Limb (tissue), 2 donors: ENCODE data around the gene S1PR2.
A peak's percentile ranks its signal among the peaks of the same experiment; 100 is the strongest.
"Not testable (repeated sequence)": the region's sequence is repeated elsewhere in the genome, so short reads cannot be mapped to it uniquely, and the experiment has no call there.

Experiments used
- DNase-seq, 2 donors: peaks; one replicate each; pipeline ENCODE4 v3.0.0-alpha.2; 2016; ENCODE audit errors: extremely low spot score in 2 of 2

Gene S1PR2

GRCh38 chr19:10226021-10226375, 5.1 kb downstream of the S1PR2 start:
- no peak for DNase-seq

- no peak for DNase-seq
These were observed 6.8 kb downstream of the S1PR2 start for GRCh38 chr19:10224337-10224736.

- no peak for DNase-seq
These were observed 7.5 kb downstream of the S1PR2 start for GRCh38 chr19:10223488-10224213.

GRCh38 chr19:10222201-10222890, 8.8 kb downstream of the S1PR2 start:
- DNase-seq = no peak

- DNase-seq = no peak
These were observed 10.4 kb downstream of the S1PR2 start for GRCh38 chr19:10220695-10221094.

- DNase-seq = no peak
These were observed 11.5 kb downstream of the S1PR2 start for GRCh38 chr19:10219678-10220077.

- no peak for DNase-seq
These were observed 14.0 kb downstream of the S1PR2 start for GRCh38 chr19:10217085-10217484.

- DNase-seq = no peak
These were observed 16.3 kb downstream of the S1PR2 start for GRCh38 chr19:10214784-10215183.

GRCh38 chr19:10211691-10212090, 19.4 kb downstream of the S1PR2 start:
- DNase-seq = no peak

GRCh38 chr19:10211061-10211460, 20.1 kb downstream of the S1PR2 start:
- no peak for DNase-seq

GRCh38 chr19:10209315-10209714, 21.8 kb downstream of the S1PR2 start:
- DNase-seq = no peak

- no peak for DNase-seq
These were observed 24.1 kb downstream of the S1PR2 start for GRCh38 chr19:10207026-10207425.

GRCh38 chr19:10206226-10206885, 24.8 kb downstream of the S1PR2 start:
- no peak for DNase-seq

- DNase-seq = no peak
These were observed 25.5 kb downstream of the S1PR2 start for GRCh38 chr19:10205636-10206035.

GRCh38 chr19:10203686-10204085, 27.4 kb downstream of the S1PR2 start:
- DNase-seq = no peak

GRCh38 chr19:10201176-10201575, 30.0 kb downstream of the S1PR2 start:
- no peak for DNase-seq

- DNase-seq = not testable (repeated sequence)
These were observed 31.0 kb downstream of the S1PR2 start for GRCh38 chr19:10200101-10200500.

- DNase-seq = not testable (repeated sequence)
These were observed 32.1 kb downstream of the S1PR2 start for GRCh38 chr19:10198889-10199644.

- DNase-seq = no peak
These were observed 36.0 kb downstream of the S1PR2 start for GRCh38 chr19:10195199-10195519.

- peak; percentile 98 to 99 for DNase-seq
These were observed 36.5 kb downstream of the S1PR2 start, which contains the start of gene DNMT1 for GRCh38 chr19:10194500-10195198. Gene DNMT1 (minus strand): TSS chr19:10194953. CDS start chr19:10194899, 54 bp downstream.

GRCh38 chr19:10193790-10194499, 37.2 kb downstream of the S1PR2 start:
- no peak for DNase-seq
